Measurements from ENCODE around the gene UBASH3A. TPM values are rescaled to one million over a fixed set of nuclear protein-coding genes. Genes with fewer than 3 reads are reported as not detected.
A peak's percentile ranks its signal among the peaks of the same experiment; 100 is the strongest.

The UBASH3A gene
- total RNA-seq, 2 experiments from 2014 or later, result 59.7 to 60.8 TPM

- no peak for ATAC-seq (ENCODE audit: poor library complexity)
- Histone ChIP-seq H3K9me3 (ENCODE audit: control insufficient read depth in 1 of 2, insufficient read depth in 1 of 2, low read length in 2 of 2) (no peaks in the 10 kb centered on the region), H3K4me1 (ENCODE audit: insufficient read depth, low read length) (peaks cover 78% of the 10 kb centered on the region), H3K27me3 (ENCODE audit: control insufficient read depth in 1 of 2, insufficient read depth in 2 of 2, low read length in 2 of 2) (no peaks in the 10 kb centered on the region), H3K36me3 (ENCODE audit: insufficient read depth, low read length) (peaks cover 75% of the 10 kb centered on the region), H3K4me3 (ENCODE audit: low read length) (no peak overlapping the region), H3K27ac (ENCODE audit: low read depth in 1 of 2, low read length in 2 of 2) (no peak overlapping the region)
- peaks cover 67% of the 10 kb centered on the region for H3K4me1 Mint-ChIP-seq (ENCODE audit: low read depth)
- intact Hi-C loops (cut with DNase I, micrococcal nuclease), result no loop called here
- TF ChIP-seq CTCF (IDR thresholded peaks at IDR 0.05), result no peak
- no peaks in the 10 kb centered on the region for H3K9me3 Mint-ChIP-seq
- no peaks in the 10 kb centered on the region for H3K27me3 Mint-ChIP-seq
- ChIA-PET CTCF (interaction anchor here (0.9 to 1.8 kb wide), 2 partner anchors 15 to 28 kb away, joined by 3 to 8 read pairs; no protein-coding TSS in a partner anchor), POLR2A (interaction anchor here (1.7 to 4.3 kb wide), 3 partner anchors 11 to 16 kb away, joined by 5 to 19 read pairs (median 13); no protein-coding TSS in a partner anchor)
- peak overlapping the region; percentile 65 for H3K4me3 Mint-ChIP-seq
- peaks cover 37% of the 10 kb centered on the region for H3K36me3 Mint-ChIP-seq (ENCODE audit: low read depth)
- H3K27ac Mint-ChIP-seq, result peak overlapping the region; percentile 80
- peak in 1 of 14 experiments; percentile 46 for DNase-seq
Measured at GRCh38 chr21:42409366-42409765, 5.7 kb downstream of the UBASH3A start.

- ATAC-seq (ENCODE audit: poor library complexity), result no peak
- no peaks in the 10 kb centered on the region for H3K27me3 ChIP-seq (ENCODE audit: control insufficient read depth in 1 of 2, insufficient read depth in 2 of 2, low read length in 2 of 2)
- peak in 4 of 14 experiments; percentile 30 to 56 (median 44) for DNase-seq
- no peak for TF ChIP-seq CTCF (IDR thresholded peaks at IDR 0.05)
- POLR2A ChIA-PET, result interaction anchor here (4.3 kb wide), 1 partner anchor 14 kb away, joined by 13 read pairs; no protein-coding TSS in a partner anchor
- no peak overlapping the region for H3K27ac Mint-ChIP-seq
- H3K36me3 ChIP-seq (ENCODE audit: insufficient read depth, low read length), result peaks cover 92% of the 10 kb centered on the region
- no peaks in the 10 kb centered on the region for H3K27me3 Mint-ChIP-seq
- intact Hi-C loops (cut with DNase I, micrococcal nuclease), result loop anchor here in 1 of 2 experiments (10.0 kb wide), 1 partner anchor 177 kb away; no protein-coding TSS in a partner anchor
- peaks cover 74% of the 10 kb centered on the region for H3K4me1 Mint-ChIP-seq (ENCODE audit: low read depth)
- no peaks in the 10 kb centered on the region for H3K9me3 Mint-ChIP-seq
- H3K4me3 Mint-ChIP-seq, result no peak overlapping the region
- CTCF ChIA-PET, result interaction anchor here (0.7 to 1.4 kb wide), 2 partner anchors 11 to 117 kb away, joined by 3 to 4 read pairs; no protein-coding TSS in a partner anchor
- no peaks in the 10 kb centered on the region for H3K9me3 ChIP-seq (ENCODE audit: control insufficient read depth in 1 of 2, insufficient read depth in 1 of 2, low read length in 2 of 2)
- peak overlapping the region in 1 of 2 donors; percentile 5 for H3K27ac ChIP-seq (ENCODE audit: low read depth in 1 of 2, low read length in 2 of 2)
- H3K4me3 ChIP-seq (ENCODE audit: low read length), result no peak overlapping the region
- H3K36me3 Mint-ChIP-seq (ENCODE audit: low read depth), result peaks cover 22% of the 10 kb centered on the region
- peaks cover 91% of the 10 kb centered on the region for H3K4me1 ChIP-seq (ENCODE audit: insufficient read depth, low read length)
Measured at GRCh38 chr21:42411197-42411869, 7.6 kb downstream of the UBASH3A start.

GRCh38 chr21:42411891-42412635, 8.4 kb downstream of the UBASH3A start:
- H3K4me1 Mint-ChIP-seq (ENCODE audit: low read depth), result peaks cover 68% of the 10 kb centered on the region
- POLR2A ChIA-PET, result interaction anchor here (1.5 to 4.3 kb wide), 2 partner anchors 13 to 14 kb away, joined by 4 to 13 read pairs; no protein-coding TSS in a partner anchor
- no peak overlapping the region for H3K4me3 ChIP-seq (ENCODE audit: low read length)

More at GRCh38 chr21:42411891-42412635, 8.4 kb downstream of the UBASH3A start:
- TF ChIP-seq CTCF (IDR thresholded peaks at IDR 0.05), result no peak
- peaks cover 91% of the 10 kb centered on the region for H3K4me1 ChIP-seq (ENCODE audit: insufficient read depth, low read length)
- H3K4me3 Mint-ChIP-seq, result no peak overlapping the region
- CTCF ChIA-PET, result interaction anchor here (0.7 to 1.4 kb wide), 2 partner anchors 12 to 116 kb away, joined by 3 to 4 read pairs; no protein-coding TSS in a partner anchor
- no peak overlapping the region for H3K27ac Mint-ChIP-seq
- no peaks in the 10 kb centered on the region for H3K27me3 Mint-ChIP-seq
- DNase-seq (no peak), ATAC-seq (ENCODE audit: poor library complexity) (no peak)
- no peaks in the 10 kb centered on the region for H3K9me3 ChIP-seq (ENCODE audit: control insufficient read depth in 1 of 2, insufficient read depth in 1 of 2, low read length in 2 of 2)
- H3K27me3 ChIP-seq (ENCODE audit: control insufficient read depth in 1 of 2, insufficient read depth in 2 of 2, low read length in 2 of 2), result no peaks in the 10 kb centered on the region
- intact Hi-C loops (cut with DNase I, micrococcal nuclease), result loop anchor here in 1 of 2 experiments (10.0 kb wide), 1 partner anchor 177 kb away; no protein-coding TSS in a partner anchor
- H3K36me3 ChIP-seq (ENCODE audit: insufficient read depth, low read length), result peaks cover 94% of the 10 kb centered on the region
- H3K9me3 Mint-ChIP-seq, result no peaks in the 10 kb centered on the region
- peak overlapping the region; percentile 5 to 95 for H3K27ac ChIP-seq (ENCODE audit: low read depth in 1 of 2, low read length in 2 of 2)
- H3K36me3 Mint-ChIP-seq (ENCODE audit: low read depth), result peaks cover 15% of the 10 kb centered on the region

All from CD4-positive, alpha-beta T cell (primary cell).